Activated CD4-positive, alpha-beta T cell treated with anti-CD3 and anti-CD28 coated beads, Interleukin-10, Interleukin-2, amounts not matched to agents 100 ng/mL and 50 ng/mL, durations not matched to agents 16 hours and 8 hours (primary cell): ENCODE data around the gene SPDYE18.
"Not testable (repeated sequence)": the region's sequence is repeated elsewhere in the genome, so short reads cannot be mapped to it uniquely, and the experiment has no call there.

Source experiments
- DNase-seq: peaks from one replicate; pipeline ENCODE4 v3.0.0-alpha.2; 2020

The SPDYE18 gene

DNA sequence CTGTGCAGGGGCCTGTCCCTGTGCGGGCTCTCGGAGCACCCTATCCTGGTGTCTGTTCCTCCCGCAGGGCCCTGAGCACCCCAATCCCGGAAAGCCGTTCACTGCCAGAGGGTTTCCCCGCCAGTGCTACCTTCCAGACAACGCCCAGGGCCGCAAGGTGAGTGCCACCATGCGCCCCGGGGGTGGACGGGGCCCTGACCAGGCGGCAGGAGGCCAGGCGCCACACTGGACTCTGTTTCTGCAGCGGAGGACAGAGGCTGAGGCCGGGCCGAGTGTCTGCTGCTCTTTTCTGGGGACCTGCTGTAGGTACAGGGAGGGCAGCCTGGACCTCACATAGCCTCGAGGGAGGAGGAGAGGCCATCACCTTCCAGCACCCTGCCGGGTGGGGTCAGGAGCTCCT, 58.2 kb downstream of the SPDYE18 start:
- not testable (repeated sequence) for DNase-seq

DNA sequence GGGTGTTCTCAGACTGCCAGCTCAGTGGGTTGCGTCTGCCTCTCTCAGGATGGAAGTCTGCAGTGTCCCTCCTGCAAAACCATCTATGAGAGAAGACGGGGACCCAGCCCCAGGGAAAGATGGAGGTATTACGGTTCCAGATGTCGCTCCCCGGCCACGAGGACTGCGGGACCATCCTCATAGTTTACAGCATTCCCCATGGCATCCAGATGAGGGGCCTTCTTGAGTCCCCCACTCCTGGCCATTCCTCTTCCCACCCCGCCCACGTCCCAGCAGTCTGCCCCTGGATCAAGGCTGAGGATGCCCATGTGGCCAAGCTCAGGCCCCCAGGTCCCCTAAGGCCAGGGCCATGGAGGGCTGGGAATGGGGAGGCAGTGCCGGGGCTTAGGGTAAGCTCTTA, 59.1 kb downstream of the SPDYE18 start:
- DNase-seq, result not testable (repeated sequence)

DNA sequence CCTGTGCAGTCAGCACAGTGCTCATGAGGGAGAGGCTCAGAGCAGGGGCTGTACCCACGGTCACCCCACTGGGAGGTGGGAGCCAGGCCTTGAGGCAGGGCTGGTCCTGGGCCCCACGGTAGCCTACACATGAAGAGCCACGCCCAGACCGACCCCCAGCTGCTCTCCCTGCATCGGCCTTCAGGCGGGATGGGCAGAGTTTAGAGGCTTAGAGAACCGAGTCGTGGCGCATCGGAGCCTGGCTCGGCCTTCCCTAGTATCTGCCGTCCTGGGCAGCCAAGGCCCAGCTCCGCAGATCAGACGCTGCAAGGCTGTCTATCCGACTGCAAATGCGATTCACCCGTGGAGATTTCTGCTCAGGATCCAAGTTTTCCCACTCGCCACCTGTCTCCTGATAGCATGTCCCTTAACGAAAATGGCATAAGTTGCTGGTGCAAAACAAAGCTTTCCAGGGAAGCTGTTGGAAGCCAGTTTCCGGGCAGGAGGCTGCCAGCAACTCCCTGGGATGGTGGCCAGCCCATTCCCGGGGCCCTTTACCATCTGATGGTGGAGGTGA, 59.6 kb downstream of the SPDYE18 start:
- DNase-seq, result not testable (repeated sequence)

DNA sequence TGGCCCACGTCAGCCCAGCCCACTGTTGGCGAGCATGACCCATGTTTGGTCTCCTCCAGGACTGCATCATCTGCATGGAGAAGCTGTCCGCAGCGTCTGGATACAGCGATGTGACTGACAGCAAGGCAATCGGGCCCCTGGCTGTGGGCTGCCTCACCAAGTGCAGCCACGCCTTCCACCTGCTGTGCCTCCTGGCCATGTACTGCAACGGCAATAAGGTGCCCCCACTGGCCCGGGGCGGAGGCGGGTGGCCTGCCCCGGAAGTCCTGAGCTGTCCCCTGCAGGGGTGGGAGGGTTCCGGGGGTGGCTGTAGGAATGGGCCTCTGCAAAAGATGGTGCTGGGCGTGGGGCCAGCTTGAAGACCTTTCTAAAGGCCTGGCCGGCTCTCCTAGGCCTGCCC, 60.3 kb downstream of the SPDYE18 start:
- DNase-seq, result not testable (repeated sequence)
